Choroid plexus epithelial cell (primary cell): ENCODE measurements around the gene UBE2C.
"Not testable (repeated sequence)": the region's sequence is repeated elsewhere in the genome, so short reads cannot be mapped to it uniquely, and the experiment has no call there.

Experiments
- DNase-seq: peaks from one replicate; pipeline ENCODE4 v3.0.0-alpha.2; 2010; ENCODE audit warnings: low read depth
- H3K4me3 ChIP-seq: 2 replicates; pipeline ENCODE4 v1.5.1; 2011; ENCODE audit warnings: low read depth, mild to moderate bottlenecking, control low read depth, low read length, moderate library complexity
- CTCF ChIP-seq: conservative IDR thresholded peaks from 2 replicates; pipeline ENCODE4 v1.5.1; 2011; ENCODE audit warnings: low read depth, mild to moderate bottlenecking, control low read depth, inconsistent platforms, low read length, moderate library complexity

Gene UBE2C

GRCh38 chr20:45783656-45784294 is 28.7 kb upstream of the UBE2C start:
- TF ChIP-seq CTCF: no peak
- DNase-seq: peak; percentile 40

GRCh38 chr20:45788351-45788750 is 24.1 kb upstream of the UBE2C start:
- H3K4me3 ChIP-seq: no peak overlapping the region
- no peak for DNase-seq
- no peak for TF ChIP-seq CTCF

More at GRCh38 chr20:45783656-45784294, 28.7 kb upstream of the UBE2C start:
- no peak overlapping the region for H3K4me3 ChIP-seq

- peak overlapping the region; percentile 86 for H3K4me3 ChIP-seq
- DNase-seq: no peak
- no peak for TF ChIP-seq CTCF
These were observed 19.9 kb upstream of the UBE2C start for GRCh38 chr20:45792317-45793118.

- H3K4me3 ChIP-seq: no peak overlapping the region
- DNase-seq: no peak
- no peak for TF ChIP-seq CTCF
These were observed 15.9 kb upstream of the UBE2C start for GRCh38 chr20:45796337-45797065.

GRCh38 chr20:45797510-45797909 is 14.9 kb upstream of the UBE2C start:
- DNase-seq, H3K4me3 ChIP-seq: not testable (repeated sequence)

- not testable (repeated sequence) for H3K4me3 ChIP-seq, DNase-seq
These were observed 14.5 kb upstream of the UBE2C start for GRCh38 chr20:45797955-45798354.

- peak; percentile 88 for TF ChIP-seq CTCF
- DNase-seq: peak; percentile 75
- H3K4me3 ChIP-seq: no peak overlapping the region
These were observed 13.4 kb upstream of the UBE2C start for GRCh38 chr20:45798935-45799642.
